H9 (cell line): Measurements from ENCODE around the gene GPX5. TPM values are rescaled to one million over a fixed set of nuclear protein-coding genes. Genes with fewer than 3 reads are reported as not detected.

Experiments
- DNase-seq: peaks from one replicate; pipeline ENCODE4 v3.0.0-alpha.2; 2017
- H2AFZ ChIP-seq: one replicate; pipeline ENCODE4 v1.6.1; 2013; ENCODE audit warnings: mild to moderate bottlenecking, low read length, control low read depth, moderate library complexity
- H2AK5ac ChIP-seq: 2 replicates; pipeline ENCODE4 v1.6.1; 2013; ENCODE audit warnings: low read length, control low read depth, mixed read lengths; ENCODE audit not compliant: insufficient read length
- H2BK120ac ChIP-seq: one replicate; pipeline ENCODE4 v1.6.1; 2013; ENCODE audit warnings: low read depth, mild to moderate bottlenecking, low read length, control low read depth, inconsistent platforms; ENCODE audit not compliant: poor library complexity, severe bottlenecking
- H2BK12ac ChIP-seq: 2 replicates; pipeline ENCODE4 v1.6.1; 2013; ENCODE audit warnings: low read length, control low read depth, mixed read lengths, low read depth; ENCODE audit not compliant: insufficient read length
- H2BK15ac ChIP-seq: 2 replicates; pipeline ENCODE4 v1.6.1; 2013; ENCODE audit warnings: low read depth, low read length, control low read depth
- H2BK20ac ChIP-seq: one replicate; pipeline ENCODE4 v1.6.1; 2013; ENCODE audit warnings: low read depth, mild to moderate bottlenecking, low read length, control low read depth, inconsistent platforms; ENCODE audit not compliant: poor library complexity, severe bottlenecking
- H2BK5ac ChIP-seq: 2 replicates; pipeline ENCODE4 v1.6.1; 2013; ENCODE audit warnings: low read length, control low read depth, mixed read lengths; ENCODE audit not compliant: insufficient read length
- H3K14ac ChIP-seq: 2 replicates; pipeline ENCODE4 v1.6.1; 2013; ENCODE audit warnings: low read length, control low read depth; ENCODE audit not compliant: insufficient read depth
- H3K18ac ChIP-seq: 2 replicates; pipeline ENCODE4 v1.6.1; 2013; ENCODE audit warnings: low read depth, mild to moderate bottlenecking, mixed read lengths, low read length, control low read depth; ENCODE audit not compliant: insufficient read length
- H3K23ac ChIP-seq: 2 replicates; pipeline ENCODE4 v1.6.1; 2013; ENCODE audit warnings: low read length, control low read depth, mixed read lengths, low read depth; ENCODE audit not compliant: insufficient read length
- H3K23me2 ChIP-seq: 2 replicates; pipeline ENCODE4 v1.6.1; 2013; ENCODE audit warnings: low read depth, mild to moderate bottlenecking, mixed read lengths, low read length, control low read depth; ENCODE audit not compliant: insufficient read length, poor library complexity, severe bottlenecking
- H3K27ac ChIP-seq: 2 replicates; pipeline ENCODE4 v1.5.1; 2013; ENCODE audit warnings: low read length, control low read depth, mixed read lengths, low read depth; ENCODE audit not compliant: insufficient read length
- H3K27me3 ChIP-seq: 2 replicates; pipeline ENCODE4 v1.6.1; 2013; ENCODE audit warnings: low read length, control low read depth, inconsistent platforms; ENCODE audit not compliant: insufficient read depth
- H3K4ac ChIP-seq: 2 replicates; pipeline ENCODE4 v1.6.1; 2013; ENCODE audit warnings: low read depth, mild to moderate bottlenecking, control low read depth, inconsistent platforms, low read length, moderate library complexity
- H3K4me1 ChIP-seq: 2 replicates; pipeline ENCODE4 v1.6.1; 2013; ENCODE audit warnings: low read length, control low read depth, inconsistent platforms; ENCODE audit not compliant: insufficient read depth
- H3K4me2 ChIP-seq: 2 replicates; pipeline ENCODE4 v1.6.1; 2013; ENCODE audit warnings: low read length, control low read depth, mixed read lengths; ENCODE audit not compliant: insufficient read length, insufficient read depth
- H3K56ac ChIP-seq: 2 replicates; pipeline ENCODE4 v1.6.1; 2013; ENCODE audit warnings: low read depth, mild to moderate bottlenecking, mixed read lengths, low read length, control low read depth; ENCODE audit not compliant: insufficient read length
- H3K79me1 ChIP-seq: 2 replicates; pipeline ENCODE4 v1.6.1; 2013; ENCODE audit warnings: low read depth, mild to moderate bottlenecking, moderate library complexity, low read length, control low read depth, inconsistent platforms; ENCODE audit not compliant: insufficient read depth, poor library complexity, severe bottlenecking
- H3K79me2 ChIP-seq: 2 replicates; pipeline ENCODE4 v1.6.1; 2013; ENCODE audit warnings: low read length, control low read depth, inconsistent platforms; ENCODE audit not compliant: insufficient read depth
- H3K9ac ChIP-seq: 2 replicates; pipeline ENCODE4 v1.6.1; 2013; ENCODE audit warnings: low read length, control low read depth, mixed read lengths; ENCODE audit not compliant: insufficient read length; ENCODE audit errors: extremely low read depth
- H3K9me3 ChIP-seq: one replicate; pipeline ENCODE4 v1.6.1; 2013; ENCODE audit warnings: low read depth, low read length, inconsistent platforms; ENCODE audit not compliant: control insufficient read depth
- H3T11ph ChIP-seq: one replicate; pipeline ENCODE4 v1.6.1; 2013; ENCODE audit warnings: mild to moderate bottlenecking, low read length, control low read depth, inconsistent platforms
- H4K20me1 ChIP-seq: one replicate; pipeline ENCODE4 v1.6.1; 2013; ENCODE audit not compliant: control insufficient read depth, insufficient read length, insufficient read depth
- H4K5ac ChIP-seq: 2 replicates; pipeline ENCODE4 v1.6.1; 2013; ENCODE audit warnings: low read depth, mild to moderate bottlenecking, mixed read lengths, low read length, control low read depth; ENCODE audit not compliant: insufficient read length
- H4K8ac ChIP-seq: replicated peaks from 2 replicates; pipeline ENCODE4 v1.6.1; 2013; ENCODE audit warnings: low read length, control low read depth, mixed read lengths, low read depth; ENCODE audit not compliant: insufficient read length
- H4K91ac ChIP-seq: 2 replicates; pipeline ENCODE4 v1.6.1; 2013; ENCODE audit warnings: low read depth, mild to moderate bottlenecking, moderate library complexity, mixed read lengths, low read length, control low read depth; ENCODE audit not compliant: insufficient read length
- H3K27ac Mint-ChIP-seq, 3 experiments: 2 replicates in 2 of 3; 3 replicates in 1 of 3; pipeline ENCODE4 v1.8.0; 2020 to 2021; ENCODE audit warnings: mixed read lengths in 3 of 3, mild to moderate bottlenecking in 1 of 3, moderate library complexity in 1 of 3
- H3K27me3 Mint-ChIP-seq: 2 replicates; pipeline ENCODE4 v1.8.0; 2021; ENCODE audit warnings: low read depth, mild to moderate bottlenecking, moderate library complexity, mixed read lengths
- H3K36me3 Mint-ChIP-seq, 3 experiments: 2 replicates in 2 of 3; 3 replicates in 1 of 3; pipeline ENCODE4 v1.8.0; 2020 to 2021; ENCODE audit warnings: low read depth in 3 of 3, mixed read lengths in 3 of 3; ENCODE audit not compliant: insufficient read depth in 1 of 3
- H3K4me1 Mint-ChIP-seq, 2 experiments: 2 replicates each; pipeline ENCODE4 v1.8.0; 2020; ENCODE audit warnings: mixed read lengths in 2 of 2
- H3K4me3 Mint-ChIP-seq, 2 experiments: 2 replicates in 1 of 2; 3 replicates in 1 of 2; pipeline ENCODE4 v1.8.0; 2020 to 2021; ENCODE audit warnings: mild to moderate bottlenecking in 2 of 2, mixed read lengths in 2 of 2, moderate library complexity in 1 of 2
- H3K9me3 Mint-ChIP-seq, 2 experiments: 2 replicates in 1 of 2; 3 replicates in 1 of 2; pipeline ENCODE4 v1.8.0; 2020; ENCODE audit warnings: mild to moderate bottlenecking in 2 of 2, mixed read lengths in 2 of 2, moderate library complexity in 1 of 2
- CTCF ChIP-seq: fragments of 200-600 bp; sonication (generic); conservative IDR thresholded peaks from 3 replicates; pipeline ENCODE4 v1.8.0; 2021; ENCODE audit warnings: antibody characterized with exemption, mild to moderate bottlenecking
- WGBS: extraction: QIAGEN DNeasy Blood & Tissue Kit; methylation state at CpG from one replicate; pipeline ENCODE4 v1.1.7; 2013; ENCODE audit warnings: missing lambda C conversion rate, low lambda C conversion rate, mixed read lengths; ENCODE audit not compliant: insufficient read length; ENCODE audit errors: extremely low coverage; 5-methylcytosine and 5-hydroxymethylcytosine counted together
- total RNA-seq: library from RNA; stranded (reverse); gene quantifications from 2 replicates; pipeline ENCODE4 v1.2.1, GENCODE V29; 2021

GPX5 gene
- total RNA-seq, 1 experiment from 2014 or later = not detected

- Histone ChIP-seq H4K91ac (no peak overlapping the region), H3K23ac (no peak overlapping the region), H3K4me1 (no peaks in the 10 kb centered on the region), H3T11ph (no peak overlapping the region), H3K23me2 (peaks cover 12% of the 10 kb centered on the region), H2BK5ac (no peak overlapping the region), H3K9me3 (no peaks in the 10 kb centered on the region), H2BK20ac (no peak overlapping the region), H2BK15ac (no peak overlapping the region), H3K27ac (no peak overlapping the region), H3K4me2 (peak overlapping the region; percentile 72), H2BK120ac (no peak overlapping the region), H4K8ac (no peak overlapping the region), H3K14ac (no peak overlapping the region), H3K27me3 (no peaks in the 10 kb centered on the region), H3K4ac (no peak overlapping the region), H3K79me2 (no peaks in the 10 kb centered on the region), H3K9ac (peak overlapping the region; percentile 93), H3K56ac (no peak overlapping the region), H3K18ac (no peak overlapping the region), H3K79me1 (no peaks in the 10 kb centered on the region), H2AK5ac (no peak overlapping the region), H4K20me1 (no peaks in the 10 kb centered on the region), H4K5ac (no peak overlapping the region), H2AFZ (peak overlapping the region; percentile 100), H2BK12ac (no peak overlapping the region)
- Mint-ChIP-seq H3K36me3 (no peaks in the 10 kb centered on the region; a peak in 1 of 7 replicates), H3K4me1 (peaks cover 16 to 30% of the 10 kb centered on the region in 2 experiments), H3K27me3 (peaks cover 11% of the 10 kb centered on the region), H3K9me3 (no peaks in the 10 kb centered on the region; a peak in 2 of 5 replicates), H3K4me3 (peak overlapping the region; percentile 92 to 94), H3K27ac (peak overlapping the region in 2 of 3 experiments; percentile 96 to 98; a peak in 1 of 7 replicates)
- WGBS = no CpG with 5 or more reads among the region's 22 CpGs
- no peak for TF ChIP-seq CTCF
- peak; percentile 78 for DNase-seq
These were observed 11.9 kb downstream of the GPX5 start for GRCh38 chr6:28537509-28538140.
